HG02759 (cell line): Measurements from ENCODE around the gene MRPL33.

Source experiments
- ATAC-seq: cut with Tn5 transposase; IDR thresholded peaks from one replicate; pipeline ENCODE4 v1.9.1; 2021; ENCODE audit warnings: mild to moderate bottlenecking, moderate library complexity; ENCODE audit not compliant: unreplicated experiment

The MRPL33 gene

DNA sequence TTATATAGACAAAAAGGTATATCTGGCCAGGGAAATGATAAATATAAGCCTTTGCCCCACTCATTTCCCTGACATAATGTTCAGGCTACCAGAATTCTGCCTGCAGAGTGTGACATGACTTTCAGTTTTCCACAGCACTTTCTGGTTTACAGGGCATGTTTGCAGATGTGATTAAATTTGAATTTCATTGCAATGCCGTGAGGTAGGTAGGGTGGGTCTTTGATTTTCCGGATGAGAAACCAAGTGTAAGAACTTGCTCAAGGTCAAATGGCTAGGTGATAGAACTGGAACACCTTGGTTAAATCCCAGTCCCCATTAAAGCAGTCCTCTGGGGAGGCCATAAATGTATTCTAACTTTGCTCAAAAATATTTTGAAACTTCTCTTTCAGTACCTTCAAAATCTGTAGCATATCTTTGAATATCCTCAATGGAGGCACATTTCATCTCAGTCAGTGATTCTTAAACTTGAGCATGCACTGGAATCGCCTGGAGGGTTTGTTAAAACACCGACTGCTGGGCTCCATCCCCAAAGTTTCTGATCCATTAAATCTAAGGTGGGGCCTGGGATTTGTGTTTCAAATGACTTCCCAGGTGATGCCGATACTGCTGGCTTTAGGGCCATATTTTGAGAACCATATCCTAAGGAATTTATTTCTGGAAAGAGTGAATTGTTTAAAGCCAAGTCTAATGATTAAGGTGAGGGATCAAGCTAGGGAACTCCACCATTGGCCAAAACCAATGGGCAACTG, 35.0 kb downstream of the MRPL33 start:
- no peak for ATAC-seq

DNA sequence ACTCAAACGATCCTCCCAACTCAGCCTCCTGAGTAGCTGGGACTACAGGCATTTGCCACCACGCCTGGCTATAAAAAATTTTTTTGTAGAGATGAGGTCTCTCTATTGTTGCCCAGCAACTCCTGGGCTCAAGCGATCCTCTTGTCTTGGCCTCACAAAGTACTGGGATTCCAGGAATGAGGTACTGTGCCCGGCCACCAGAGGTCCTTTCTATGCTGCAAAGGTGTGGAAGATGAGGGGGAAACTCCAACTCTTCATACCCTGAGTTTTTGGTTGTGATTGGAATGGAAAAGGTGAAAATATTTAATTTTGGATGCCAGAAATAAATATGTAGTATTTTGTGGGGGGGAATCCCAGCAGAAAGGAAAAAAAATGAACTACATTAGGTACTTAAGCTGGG, 36.0 kb downstream of the MRPL33 start:
- ATAC-seq, result no peak

DNA sequence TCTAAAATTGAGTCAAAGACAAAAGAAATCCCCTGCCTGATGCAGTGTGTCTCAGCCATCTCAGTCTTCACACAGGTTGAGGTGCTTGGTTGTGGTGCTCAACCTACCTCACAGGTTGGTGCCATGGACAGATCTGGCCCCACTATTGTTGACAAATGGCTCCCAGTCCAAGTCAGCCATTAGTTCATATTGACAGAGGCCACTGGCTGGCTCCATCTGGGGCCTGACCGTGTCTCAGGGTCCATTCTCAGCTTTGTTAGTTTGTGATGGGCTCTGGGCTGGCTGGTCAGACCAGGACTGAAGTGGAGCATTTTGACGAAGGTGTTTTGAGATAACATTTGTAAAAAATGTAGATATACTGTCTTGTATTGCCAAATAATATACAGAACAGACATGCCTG, 36.9 kb downstream of the MRPL33 start:
- ATAC-seq, result no peak

DNA sequence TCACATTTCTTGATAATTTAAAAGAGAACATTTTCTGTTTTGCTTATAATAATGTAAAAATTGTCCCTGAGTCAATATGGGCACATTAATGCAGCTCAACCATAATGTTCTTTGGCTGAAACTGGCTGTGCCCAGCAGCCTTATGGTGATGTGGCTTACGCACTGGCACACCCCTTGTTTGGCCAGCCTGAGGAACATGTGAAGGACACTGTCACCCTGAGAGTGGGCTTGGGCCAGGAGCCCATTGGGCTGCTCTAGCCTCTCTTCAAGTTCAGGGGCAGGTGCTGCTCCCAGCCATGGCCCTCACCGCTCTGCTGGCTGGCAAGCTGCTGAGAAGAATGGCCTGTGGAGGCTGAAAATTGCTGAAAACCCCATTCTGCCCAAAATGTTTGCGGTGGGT, 37.5 kb downstream of the MRPL33 start:
- no peak for ATAC-seq

DNA sequence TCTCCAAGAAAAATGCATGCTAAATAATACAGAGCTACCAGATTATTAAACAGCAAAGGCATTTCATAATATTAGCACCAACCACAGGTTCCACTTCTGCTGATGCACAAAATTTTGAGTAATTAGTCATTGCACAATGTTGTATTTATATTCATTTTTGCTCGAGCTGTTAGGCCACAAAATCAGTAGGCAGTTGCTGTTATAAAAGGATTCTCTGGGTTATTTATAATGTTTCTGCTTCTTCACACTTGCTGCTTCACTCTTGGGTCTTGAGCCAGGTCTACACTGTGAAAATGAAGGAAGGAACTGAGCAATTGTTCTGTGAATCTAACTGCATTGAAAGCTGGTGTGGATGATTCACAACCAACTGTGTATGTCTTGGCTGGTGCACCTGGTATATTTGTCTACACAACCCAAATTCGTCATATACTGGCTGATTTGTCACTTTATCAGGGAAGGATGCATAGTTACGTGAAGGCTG, 38.3 kb downstream of the MRPL33 start:
- no peak for ATAC-seq

DNA sequence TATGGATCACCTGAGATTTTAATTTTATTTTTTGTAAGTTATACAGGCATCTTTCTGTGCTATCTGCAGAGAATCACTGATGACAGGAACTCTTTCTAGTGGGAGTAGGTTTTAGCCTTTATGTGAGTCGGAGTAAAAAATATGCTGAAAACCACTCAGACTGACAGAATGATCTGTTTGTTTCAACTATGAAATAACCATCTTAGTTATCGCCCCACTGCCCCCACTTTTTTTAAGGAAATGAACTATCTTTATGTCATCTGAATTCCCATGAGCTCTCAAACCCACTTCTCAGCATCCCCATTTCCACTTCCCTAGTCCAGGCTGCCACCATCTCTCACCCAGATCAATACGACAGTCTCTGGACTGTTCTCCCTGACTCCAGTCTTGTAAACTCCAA, 38.9 kb downstream of the MRPL33 start:
- ATAC-seq, result no peak

DNA sequence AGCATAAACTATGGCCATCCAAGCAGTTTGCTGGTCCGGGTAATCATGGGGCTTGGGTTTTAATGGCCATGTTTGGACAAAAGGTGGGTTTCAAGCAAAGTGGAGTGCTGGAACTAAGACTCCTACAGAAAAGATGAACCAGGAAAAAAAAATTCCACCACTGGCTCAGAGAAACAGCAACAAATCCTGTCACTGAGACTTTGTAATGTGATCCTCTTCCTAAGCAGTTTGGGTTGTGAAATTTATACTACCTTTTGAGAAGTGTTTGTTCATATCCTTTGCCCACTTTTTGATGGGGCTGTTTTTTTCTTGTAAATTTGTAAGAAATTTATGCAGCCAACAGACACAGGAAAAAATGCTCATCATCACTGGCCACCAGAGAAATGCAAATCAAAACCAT, 40.2 kb downstream of the MRPL33 start:
- ATAC-seq, result no peak

DNA sequence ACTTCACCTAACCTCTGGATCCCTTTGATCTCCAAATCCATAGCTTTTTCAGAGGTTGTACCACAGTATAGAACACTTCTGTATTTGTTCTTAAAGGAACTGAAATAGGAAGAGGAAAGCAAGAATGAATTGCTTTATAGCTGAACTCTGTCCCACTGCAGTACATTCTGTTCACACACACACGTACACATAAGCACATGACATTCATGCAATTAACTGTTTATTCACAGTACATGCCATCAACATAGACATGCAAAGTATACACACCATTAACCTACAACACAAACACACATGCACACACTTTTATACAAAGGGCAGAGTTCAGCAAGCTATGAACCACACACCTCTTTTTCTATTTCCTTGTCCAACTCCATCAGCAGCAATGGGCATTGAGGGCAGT, 43.2 kb downstream of the MRPL33 start:
- ATAC-seq, result no peak

DNA sequence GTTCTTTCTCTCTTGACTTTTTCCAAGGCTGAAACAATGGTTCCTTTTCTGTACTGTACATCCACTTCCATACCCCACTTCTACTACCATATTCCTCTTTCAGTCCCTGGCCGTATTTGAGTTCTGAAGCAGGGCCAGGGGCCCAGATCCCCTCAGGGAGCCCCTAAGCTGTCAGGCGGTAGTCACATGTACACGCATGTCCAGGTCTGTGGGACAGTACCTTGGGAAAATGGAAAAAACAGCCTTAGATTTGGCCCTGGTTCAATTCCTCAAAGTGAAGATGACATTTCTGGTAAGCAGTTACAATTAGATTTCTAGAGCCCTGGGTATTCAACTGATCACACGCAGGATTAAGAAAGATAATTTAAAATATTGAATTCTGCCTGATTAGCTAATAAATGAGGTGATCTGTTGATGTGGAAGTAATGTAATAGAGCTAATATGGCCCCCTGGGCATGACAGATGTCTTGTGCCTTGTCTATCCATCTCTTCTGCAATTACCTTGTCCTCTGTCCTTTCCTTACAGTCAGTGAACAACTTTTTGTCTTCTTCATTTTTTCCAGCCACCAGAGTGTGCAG, 44.4 kb downstream of the MRPL33 start:
- ATAC-seq, result no peak

DNA sequence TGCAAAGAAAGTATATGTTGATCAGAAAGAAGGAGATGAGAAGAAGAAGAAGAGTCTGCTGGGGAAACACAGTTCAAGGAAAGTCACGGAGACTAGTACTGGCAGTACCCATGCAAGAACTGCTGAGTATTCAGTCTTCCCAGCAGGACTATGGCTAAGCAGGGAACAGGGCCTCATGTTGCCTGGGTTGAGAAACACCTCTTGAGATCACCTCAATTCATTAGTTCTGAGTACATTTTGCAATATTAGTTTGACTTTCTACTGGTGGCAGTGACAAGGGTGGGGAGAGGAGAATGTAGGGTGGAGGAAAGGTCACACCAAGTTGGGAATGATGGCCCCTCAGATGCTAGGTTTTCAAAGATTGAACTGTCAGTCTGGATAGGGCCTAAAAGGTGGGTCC, 50.5 kb downstream of the MRPL33 start:
- ATAC-seq, result no peak

DNA sequence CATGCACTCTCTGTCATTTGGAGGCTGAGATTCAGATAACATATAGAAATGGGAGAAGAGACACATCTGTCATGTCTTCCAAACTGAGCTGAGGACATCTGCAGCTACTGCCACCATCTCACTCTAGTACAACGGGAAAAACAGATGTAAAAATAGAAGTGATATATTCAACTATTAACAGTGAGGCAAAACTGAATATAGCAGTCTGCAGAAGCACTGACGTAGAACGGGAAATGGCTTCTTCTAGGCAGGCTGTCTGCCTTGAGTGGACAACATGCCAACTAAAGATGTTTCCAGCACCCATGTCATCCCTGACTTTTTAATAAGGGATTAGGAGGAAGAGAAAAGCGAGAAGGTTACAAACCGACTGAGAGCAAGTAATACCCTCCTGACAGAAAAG, 51.6 kb downstream of the MRPL33 start:
- no peak for ATAC-seq

DNA sequence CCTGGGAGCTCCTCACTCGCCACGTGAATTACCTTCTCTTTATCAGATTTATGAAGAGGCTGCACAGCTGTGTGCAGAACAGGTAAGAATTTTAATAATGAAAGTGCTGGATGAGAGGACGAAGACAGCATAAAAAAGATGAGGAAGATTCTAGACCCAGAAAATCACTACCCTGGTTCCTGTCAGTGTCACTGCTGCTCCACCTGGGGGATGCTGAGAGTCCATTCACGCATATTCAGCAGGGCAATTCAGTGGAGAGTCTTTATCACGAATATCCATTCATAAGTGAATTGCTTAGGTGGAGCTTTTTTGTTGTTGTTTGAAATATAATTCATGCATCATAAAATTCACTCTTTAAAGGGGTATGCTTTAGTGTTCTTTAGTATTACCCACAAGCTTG, 52.0 kb downstream of the MRPL33 start:
- no peak for ATAC-seq

DNA sequence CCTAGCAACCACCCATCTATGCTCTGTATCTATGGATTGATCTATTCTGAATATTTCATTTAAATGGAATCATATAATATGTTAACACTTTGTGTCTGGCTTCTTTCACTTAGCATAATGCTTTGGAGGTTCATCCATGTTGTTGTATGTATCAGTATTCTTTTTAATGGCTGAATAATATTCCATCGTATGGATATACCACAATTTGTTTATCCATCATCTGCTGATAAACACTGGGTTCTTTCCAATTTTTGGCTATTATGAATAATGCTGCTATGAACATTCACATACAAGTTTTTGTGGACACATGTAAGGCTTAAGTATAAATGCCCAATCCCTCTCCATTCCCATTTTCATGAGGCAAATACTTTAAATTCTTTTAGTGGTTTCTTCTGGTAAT, 52.9 kb downstream of the MRPL33 start:
- no peak for ATAC-seq

DNA sequence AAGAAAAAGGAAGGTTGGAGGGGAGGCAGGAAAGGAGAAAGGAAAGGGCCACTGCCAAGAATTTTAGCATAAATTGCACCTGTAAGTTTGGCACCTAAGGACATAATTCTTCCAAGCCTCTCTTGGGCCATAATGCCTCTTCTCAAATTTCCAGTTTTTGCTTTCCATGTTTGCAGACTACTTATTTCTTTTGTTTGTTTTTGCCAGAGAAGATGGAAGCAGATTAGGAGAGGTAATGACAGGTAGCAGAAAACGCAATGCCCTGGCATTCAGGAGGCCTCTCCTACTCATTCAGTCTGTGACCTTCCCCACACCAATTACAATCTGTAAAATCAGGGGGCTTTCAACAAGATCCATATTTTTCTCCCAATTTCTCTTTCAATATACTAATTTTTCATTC, 56.8 kb downstream of the MRPL33 start:
- ATAC-seq, result no peak
